Activated T-helper 9 cell treated with anti-CD3 and anti-CD28 coated beads, Interleukin-2, amount 50 U/mL, for 16 hours (primary cell): Measurements from ENCODE around the gene OGFR.

ENCODE experiments used
- DNase-seq: peaks from one replicate; pipeline ENCODE4 v3.0.0-alpha.2; 2020; ENCODE audit warnings: low read depth

The OGFR gene

DNA sequence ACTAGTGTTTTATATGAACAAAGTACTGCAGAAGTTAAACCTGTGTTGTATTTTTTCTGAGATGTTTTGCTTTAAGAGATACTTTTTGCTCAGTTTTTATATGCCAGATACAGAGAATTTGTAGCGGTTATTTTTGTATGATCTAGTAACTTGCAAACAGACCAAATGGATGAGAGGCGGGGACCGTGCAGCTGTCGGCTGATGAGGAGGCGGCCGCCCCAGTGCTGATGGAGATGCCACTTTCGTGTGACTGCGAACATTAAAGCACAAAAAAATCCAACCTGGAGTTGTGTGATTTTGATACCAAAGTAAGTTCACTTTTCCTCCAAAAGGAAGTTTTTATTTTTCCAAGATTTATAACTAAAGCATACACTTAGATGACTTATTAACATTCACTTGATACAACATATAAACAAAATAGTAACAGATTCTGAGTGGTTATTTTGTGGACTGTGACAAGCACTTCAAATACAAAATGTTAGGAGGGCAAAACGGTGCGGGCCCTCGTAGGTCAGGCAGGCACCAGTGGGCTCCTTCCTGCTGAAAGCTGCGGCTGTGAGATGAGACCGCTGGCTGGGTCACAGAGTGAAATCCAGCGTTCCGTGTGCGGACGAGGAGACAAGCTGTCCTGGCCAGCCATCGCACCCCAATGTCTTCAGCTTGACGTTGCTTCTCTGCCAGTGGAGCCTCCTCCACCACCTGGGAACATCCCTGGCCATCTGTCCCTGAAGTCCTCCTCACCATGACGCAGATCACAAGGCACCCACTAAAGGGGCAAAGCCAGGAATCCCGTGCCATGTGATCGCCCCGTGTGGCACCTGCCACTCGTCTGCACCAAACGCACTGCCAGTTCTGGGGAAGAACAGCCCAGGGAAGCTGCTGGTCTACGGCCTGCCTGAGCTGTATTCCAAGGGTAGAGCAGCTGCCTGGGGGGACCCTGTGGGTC, 4.0 kb upstream of the OGFR start:
- DNase-seq: no peak

DNA sequence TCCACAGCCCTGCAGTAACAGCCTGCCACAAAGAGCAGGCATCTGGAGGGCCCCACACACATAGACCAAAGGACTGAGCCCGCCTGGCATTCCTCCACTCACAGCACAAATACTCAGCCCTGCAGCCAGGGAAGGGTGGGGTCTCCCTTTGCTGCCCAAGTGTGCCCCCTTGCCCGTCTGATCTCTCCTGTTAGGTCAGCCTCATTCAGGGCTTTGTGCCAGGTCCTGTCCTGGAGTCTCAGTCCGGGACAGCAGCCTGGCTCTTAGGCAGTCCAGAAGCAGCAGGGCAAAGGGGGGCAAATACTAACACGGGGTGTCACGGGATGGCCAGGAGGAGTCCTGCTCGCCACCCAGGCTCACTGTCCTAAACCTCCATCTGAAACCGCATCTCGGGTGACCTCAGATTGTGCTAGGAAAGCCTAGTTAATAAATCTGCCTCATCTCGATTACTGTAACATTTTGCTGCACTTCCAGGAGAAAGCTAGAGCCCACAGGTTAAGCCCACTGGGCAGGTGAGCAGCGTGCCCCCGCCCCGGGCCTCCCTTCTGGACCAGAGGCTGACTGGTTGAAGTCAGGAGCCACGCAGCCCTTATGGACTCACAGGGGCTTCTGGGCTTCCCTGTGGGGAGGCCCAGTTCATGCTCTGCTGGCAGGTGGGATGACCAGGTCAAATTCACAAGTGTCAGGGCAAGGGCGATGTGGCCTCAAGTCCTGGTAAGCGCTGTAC, 3.2 kb upstream of the OGFR start:
- no peak for DNase-seq

DNA sequence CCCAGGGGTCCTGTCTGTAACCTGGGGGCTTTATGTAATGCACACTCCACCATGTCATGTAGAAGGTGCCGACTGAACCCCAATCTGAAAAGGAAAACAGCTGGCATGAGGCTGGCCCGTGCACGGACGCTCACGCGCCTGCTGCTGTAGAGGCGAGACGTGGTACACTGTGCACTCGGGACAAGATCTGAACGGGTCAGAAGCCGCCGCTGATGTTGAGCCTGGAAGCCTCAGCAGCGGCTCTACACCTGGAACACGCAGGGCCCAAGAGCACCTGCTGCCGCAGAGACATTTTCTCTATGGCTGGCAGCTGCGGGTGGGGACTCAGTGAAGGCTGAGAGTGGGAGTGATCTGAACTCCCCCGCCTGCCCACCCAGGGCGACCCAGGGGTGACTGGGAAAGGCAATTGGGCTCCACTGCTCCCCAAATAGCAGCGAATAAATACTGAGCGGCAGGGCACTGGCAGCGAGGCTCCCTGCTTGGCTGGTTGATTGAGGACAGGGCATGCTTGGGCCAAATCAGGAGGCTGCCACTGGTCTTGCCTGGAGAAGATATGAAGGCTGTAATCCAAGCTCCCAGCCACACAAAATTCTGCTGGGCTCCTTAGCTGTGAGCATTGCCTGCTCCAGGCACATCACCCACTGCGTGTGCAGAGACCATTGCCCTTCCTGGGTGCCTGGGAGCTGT, 2.5 kb upstream of the OGFR start:
- DNase-seq: no peak

DNA sequence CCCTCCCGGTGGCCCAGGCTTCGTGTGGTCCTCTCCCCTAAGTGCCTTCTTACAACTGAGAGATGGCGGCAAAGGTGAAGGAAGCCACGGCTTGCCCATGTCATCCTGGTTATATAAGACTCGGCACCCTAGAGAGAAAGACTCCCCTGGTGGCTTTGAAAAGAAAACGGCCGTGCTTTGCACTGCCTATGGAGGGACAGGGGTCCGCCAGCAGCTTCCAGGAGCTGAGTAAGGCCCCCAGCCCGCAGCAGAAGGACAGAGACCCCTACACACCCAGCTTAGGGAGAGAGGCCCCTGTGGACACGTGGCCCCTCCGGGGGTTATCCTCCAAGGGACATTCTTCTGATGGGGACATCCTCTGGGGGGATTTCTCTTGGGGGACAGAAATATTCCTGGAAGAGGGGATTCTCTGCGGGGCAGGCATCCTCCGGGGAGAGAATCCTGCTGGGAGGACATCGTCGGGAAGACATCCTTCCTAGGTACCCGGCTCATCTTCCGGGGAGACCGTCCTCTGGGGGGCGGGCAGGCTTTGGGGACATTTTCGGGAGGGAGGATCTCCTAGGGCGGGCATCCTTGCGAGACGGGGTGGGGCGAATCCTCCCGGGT, 511 bp upstream of the OGFR start:
- DNase-seq: no peak

DNA sequence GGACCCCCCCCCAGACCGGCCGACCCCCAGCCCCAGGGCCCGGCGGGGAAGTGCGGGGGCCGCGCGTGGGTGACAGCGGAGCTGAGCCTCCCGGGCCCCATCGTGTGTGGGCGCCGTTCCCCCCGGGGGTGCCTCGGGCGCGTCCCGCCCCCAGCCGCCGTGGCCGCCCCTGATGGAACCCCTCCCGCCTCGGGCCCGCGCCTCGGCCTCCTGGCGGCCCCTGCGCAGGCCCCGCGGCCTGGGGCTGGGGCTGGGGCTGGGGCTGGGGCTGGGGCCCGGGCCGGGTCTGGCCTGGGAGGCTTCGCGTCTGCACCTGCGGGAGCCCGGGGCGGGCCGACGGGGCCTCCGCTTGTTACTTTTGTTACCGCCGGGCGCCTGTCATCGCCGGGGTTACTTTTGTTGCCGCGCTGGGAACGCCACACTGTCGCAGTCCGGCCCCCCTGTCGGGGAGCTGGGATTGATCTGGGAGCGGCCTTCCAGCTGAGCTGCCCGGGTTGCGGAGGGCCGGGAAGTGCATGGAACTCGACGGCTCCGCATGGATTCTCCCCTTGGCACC, 598 bp downstream of the OGFR start:
- DNase-seq: peak; percentile 35

DNA sequence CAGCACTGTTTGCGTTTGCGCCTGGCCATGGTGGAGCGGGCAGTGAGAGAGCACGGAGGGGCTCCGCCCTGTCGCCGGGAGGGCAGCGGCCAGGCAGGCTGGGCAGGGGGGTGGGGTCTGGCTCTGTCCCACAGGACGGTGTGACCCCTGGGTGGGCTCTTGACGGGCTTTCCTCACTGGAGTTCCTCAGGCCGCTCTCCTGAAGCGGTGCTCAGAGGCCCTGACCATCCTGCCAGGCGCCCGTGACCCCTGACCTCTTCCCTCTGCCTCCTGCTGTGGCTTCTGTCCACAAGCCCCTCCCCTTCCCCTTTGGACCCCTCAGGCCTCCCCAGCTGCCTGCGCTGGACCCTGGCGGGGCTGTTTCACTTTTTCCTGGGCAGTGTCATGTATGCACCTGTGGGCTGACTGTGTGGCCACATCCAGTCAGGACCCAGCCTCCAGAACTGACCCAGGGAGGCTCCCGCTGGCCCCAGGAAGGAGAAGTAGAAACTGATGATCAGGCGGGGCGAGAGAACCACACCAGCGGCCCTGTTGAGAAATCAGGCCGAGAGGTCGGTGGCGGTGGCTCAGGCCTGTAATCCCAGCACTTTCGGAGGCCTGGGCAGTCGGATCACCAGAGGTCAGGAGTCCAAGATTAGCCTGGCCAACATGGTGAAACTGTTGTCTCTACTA, 1.2 kb downstream of the OGFR start:
- DNase-seq: no peak

DNA sequence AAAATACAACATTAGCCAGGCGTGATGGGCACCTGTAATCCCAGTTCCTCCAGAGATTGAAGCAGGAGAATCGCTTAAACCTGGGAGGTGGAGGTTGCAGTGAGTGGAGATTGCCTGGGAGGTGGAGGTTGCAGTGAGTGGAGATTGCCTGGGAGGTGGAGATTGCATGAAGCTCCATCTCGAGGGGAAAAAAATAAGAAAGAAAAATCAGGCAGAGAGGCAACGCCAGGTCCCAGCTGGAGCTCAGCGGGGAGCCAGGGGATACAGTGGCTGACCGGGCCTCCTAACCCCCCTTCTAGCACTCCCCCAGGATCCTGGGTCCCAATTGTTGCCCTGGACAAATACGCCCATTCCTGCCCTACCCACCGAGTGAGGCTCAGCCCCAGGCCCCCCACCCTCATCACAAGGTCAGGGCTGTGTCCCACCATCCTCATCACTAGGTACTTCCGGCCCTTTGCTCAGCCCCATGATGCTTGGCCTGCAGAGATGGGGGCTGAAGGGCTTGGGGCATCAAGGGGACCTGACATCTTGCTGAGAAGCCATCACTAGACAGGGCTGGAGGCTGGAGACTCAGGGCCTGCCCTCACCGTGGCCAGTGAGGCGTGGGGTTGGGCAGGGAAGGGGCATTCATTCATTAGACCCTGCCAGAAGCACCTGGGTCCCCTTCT, 1.9 kb downstream of the OGFR start:
- DNase-seq: no peak

DNA sequence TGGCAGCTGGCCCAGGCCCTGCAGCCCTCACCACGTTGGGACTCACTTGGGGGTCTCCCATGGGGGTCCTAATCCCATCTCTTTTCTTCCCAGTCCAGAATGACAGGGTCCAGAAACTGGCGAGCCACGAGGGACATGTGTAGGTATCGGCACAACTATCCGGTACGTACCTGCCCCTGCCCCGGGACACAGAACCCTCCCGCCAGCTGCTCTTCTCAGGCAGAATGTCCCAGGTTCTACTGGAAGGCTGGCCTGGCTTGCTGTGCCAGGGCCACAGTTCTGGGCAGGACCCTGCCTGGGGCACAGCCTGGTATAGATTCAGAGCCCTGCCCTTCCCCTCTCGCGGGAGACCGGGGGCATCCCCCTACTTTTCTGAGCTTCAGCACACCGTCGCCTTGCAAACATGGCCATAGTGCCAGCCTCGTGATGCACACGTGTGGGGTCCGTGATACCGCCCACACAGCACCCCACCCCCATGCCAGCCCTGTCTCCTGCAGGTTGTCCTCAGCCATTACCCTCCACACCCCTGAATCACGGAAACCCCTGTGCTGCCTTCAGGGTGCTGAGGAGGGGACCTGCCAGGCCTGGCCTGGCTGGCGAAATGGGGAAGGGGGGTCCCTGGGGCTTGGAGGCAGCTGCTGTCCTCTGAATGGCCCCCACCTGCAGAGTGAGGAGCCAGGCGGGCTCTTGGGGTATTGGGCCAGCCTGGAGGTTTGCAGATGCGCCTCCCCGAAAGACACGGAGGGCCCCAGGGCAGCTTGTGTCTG, 3.0 kb downstream of the OGFR start:
- DNase-seq: no peak

DNA sequence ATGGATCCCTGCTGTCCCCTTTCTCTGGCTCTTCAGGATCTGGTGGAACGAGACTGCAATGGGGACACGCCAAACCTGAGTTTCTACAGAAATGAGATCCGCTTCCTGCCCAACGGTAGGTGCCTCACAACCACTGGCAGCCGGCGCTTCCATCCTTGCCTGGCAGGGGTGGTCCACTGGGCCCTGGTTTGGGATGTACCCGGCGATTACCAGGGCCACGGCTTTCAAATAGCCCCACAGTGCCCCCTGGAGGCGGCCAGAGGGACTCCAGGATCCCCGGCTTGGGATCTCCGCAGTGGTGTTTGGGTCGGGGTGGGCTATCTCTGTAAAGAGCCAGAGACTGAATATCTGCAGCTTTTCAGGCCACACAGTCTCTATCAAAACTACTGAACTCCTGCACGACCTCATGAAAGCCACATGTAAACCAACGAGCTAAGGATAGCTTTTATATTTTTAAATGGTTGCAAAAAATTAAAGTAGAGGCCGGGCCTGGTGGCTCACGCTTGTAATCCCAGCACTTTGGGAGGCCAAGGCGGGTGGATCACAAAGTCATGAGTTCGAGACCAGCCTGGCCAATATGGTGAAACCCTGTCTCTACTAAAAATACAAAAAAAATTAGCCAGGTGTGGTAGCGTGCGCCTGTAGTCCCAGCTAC, 3.7 kb downstream of the OGFR start:
- DNase-seq: peak; percentile 67

DNA sequence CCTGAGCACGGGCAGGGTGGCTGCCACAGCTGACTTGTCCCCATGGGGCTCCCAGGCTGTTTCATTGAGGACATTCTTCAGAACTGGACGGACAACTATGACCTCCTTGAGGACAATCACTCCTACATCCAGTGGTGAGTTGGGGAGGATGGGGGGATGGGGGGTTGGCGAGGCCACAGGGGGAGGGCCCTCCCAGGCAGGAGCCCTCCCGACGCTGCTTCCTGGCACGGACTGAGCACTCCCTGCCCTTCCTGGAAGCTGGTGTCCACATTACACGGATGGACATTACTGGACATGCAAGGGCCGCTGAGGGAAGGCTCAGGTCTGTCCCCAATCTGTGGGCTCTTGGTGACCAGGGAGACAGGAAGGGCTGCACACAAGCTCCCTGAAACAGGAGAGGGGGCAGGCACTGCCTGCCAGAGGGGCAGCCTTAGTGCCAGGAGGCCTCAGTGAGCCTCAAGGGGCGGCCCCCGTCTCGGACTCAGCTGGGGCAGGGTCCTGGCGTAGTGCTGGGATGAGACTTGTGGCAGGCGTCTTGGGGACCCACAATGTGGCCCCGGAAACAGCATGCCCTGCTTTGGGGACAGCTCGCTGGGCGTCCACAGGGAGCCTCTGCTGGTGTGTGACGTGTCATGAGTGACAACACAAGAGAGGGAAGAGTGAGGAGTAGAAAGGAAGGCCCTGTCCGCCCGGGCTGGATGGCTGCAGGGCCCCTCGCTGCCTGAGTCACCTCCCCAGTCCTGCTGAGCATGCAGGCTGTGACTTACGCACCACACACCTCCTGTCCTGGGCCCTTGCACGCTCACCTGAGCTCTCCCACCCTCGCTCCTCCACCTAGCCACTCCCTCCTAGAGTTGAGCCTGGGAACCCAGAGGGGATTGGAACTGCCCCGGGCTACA, 5.1 kb downstream of the OGFR start:
- no peak for DNase-seq

DNA sequence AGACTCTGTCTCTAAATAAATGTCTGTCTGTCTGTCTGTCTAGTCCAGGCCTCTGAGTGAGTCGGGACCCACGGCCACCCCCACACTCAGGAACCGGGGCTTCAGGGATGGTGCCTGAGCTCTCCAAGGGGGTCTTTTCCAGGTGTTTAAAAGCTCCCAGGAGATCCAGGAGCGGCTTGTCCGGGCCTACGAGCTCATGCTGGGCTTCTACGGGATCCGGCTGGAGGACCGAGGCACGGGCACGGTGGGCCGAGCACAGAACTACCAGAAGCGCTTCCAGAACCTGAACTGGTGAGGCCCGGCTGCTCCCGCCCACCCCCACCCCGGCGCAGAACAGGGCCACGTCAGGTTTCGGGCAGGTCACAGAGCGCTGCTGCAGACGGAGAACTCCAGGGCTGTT, 6.7 kb downstream of the OGFR start:
- no peak for DNase-seq

DNA sequence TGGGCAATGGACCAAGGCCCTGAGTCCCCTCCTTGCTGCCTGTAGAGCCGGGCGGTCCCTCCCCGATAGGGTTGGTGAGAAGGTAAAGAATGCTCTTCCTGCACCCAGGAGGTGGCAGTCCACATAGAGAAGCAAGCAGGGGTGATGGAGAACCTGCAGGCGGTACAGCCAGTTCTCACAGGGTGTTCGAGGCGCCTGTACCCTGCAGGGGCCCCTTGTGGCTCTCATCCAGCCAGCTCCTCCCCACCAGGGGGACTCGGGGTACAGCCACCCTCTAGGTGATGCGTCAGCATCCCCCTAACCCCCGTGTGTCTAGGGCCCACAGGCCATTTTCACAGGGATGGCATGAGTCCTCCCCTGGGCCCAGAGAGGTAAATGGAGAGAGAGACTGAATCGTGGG, 7.1 kb downstream of the OGFR start:
- DNase-seq: no peak

DNA sequence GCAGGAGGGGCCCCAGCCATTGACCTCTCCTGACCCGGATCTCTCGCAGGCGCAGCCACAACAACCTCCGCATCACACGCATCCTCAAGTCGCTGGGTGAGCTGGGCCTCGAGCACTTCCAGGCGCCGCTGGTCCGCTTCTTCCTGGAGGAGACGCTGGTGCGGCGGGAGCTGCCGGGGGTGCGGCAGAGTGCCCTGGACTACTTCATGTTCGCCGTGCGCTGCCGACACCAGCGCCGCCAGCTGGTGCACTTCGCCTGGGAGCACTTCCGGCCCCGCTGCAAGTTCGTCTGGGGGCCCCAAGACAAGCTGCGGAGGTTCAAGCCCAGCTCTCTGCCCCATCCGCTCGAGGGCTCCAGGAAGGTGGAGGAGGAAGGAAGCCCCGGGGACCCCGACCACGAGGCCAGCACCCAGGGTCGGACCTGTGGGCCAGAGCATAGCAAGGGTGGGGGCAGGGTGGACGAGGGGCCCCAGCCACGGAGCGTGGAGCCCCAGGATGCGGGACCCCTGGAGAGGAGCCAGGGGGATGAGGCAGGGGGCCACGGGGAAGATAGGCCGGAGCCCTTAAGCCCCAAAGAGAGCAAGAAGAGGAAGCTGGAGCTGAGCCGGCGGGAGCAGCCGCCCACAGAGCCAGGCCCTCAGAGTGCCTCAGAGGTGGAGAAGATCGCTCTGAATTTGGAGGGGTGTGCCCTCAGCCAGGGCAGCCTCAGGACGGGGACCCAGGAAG, 7.7 kb downstream of the OGFR start:
- DNase-seq: no peak

DNA sequence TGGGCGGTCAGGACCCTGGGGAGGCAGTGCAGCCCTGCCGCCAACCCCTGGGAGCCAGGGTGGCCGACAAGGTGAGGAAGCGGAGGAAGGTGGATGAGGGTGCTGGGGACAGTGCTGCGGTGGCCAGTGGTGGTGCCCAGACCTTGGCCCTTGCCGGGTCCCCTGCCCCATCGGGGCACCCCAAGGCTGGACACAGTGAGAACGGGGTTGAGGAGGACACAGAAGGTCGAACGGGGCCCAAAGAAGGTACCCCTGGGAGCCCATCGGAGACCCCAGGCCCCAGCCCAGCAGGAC, 8.2 kb downstream of the OGFR start:
- DNase-seq: no peak

DNA sequence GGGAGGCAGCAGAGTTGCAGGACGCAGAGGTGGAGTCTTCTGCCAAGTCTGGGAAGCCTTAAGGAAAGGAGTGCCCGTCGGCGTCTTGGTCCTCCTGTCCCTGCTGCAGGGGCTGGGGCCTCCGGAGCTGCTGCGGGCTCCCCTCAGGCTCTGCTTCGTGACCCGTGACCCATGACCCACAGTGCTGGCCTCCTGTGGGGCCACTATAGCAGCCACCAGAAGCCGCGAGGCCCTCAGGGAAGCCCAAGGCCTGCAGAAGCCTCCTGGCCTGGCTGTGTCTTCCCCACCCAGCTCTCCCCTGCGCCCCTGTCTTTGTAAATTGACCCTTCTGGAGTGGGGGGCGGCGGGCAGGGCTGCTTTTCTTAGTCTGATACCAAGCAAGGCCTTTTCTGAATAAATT, 9.0 kb downstream of the OGFR start:
- no peak for DNase-seq

DNA sequence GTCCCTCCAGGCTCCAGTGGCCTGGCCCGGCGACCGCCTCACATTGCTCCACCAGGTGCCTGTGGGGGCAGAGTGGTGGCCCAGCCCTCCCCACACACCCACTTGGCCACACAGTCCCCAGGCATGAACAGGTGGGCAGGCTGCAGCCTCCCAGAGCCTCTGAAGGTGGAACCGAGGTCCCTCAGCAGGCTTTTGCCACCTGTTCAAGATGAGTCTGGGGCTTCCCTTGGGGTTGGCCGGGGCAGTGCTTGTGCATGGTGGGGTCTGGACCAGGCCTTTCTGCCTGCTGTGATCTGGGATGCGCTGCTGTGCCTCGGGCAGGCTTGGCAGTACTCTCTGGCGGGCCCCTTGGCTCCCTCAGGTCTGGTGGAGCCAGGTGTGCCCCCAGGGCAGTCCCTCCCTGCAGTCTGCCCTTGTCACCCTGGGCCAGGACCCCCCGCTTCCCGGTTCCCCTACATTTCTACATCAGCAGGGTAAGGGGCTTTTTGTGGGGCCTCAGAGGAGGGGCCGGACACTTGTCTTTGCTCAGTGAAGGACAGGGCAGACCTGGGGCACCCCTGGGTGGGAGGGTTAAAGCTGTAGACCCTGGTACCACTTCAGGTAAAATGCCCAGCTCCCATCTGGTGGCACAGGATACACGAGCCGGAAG, 9.5 kb downstream of the OGFR start:
- DNase-seq: no peak

DNA sequence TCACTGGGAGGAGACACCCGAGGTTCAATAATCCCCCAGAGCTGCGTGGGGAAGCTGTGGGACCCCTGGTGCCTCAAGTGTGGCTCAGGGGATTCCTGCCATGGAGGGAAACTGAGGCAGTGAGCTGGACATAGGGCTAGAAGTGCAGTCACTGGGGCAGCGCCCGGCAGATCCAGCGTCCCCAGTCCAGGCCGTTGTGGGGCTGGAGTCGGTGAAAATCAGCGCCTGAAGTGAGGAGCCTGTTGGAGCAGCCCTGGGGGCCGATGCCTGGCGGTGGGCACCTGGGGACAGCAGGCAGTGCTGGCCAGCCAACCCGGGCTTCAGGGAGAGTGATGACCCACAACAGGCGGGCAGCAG, 10.1 kb downstream of the OGFR start:
- no peak for DNase-seq
